ENCODE results near the gene RHOB.

DNA sequence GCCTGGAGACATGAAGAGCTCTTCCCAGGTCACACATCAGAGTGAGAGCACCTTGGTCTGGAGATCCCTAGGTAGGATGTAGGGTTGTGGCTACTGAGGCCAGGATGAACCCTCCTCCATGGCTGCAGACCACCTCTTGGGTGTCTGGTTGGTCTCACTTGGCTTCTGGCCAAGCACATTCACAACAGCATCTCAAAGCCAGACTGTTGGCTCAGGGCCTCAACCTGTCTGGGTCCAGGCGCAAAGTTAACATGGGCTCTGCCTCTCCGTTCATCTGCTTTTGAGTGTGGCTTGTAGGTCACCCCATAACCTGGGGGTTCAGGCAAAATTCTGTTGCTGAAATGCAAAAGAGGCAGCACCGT, 40.1 kb downstream of the RHOB start:
- TF ChIP-seq CTCF (IDR thresholded peaks at IDR 0.05) (no peak), POLR2AphosphoS5 (IDR thresholded peaks at IDR 0.05) (no peak)
